PC-3 (cell line): ENCODE measurements around the gene EPB41L3. TPM values are rescaled to one million over a fixed set of nuclear protein-coding genes. Genes with fewer than 3 reads are reported as not detected.

Source experiments
- ATAC-seq: fragments of 200-7000 bp; cut with Tn5 transposase; 2 replicates; pipeline ENCODE4 v1.9.1; 2020; ENCODE audit warnings: mild to moderate bottlenecking, moderate library complexity
- BruUV-seq: library from RNA; stranded (reverse); fragments of 400-500 nt; replicated peaks from 2 replicates; lab custom pipeline; 2021; lab: Mats Ljungman, UMichigan
- CTCF ChIA-PET: fragments of 300-600 bp; sonication (Branson Sonifier 250); formaldehyde crosslinking; loops from one replicate; lab custom pipeline; 2022; ENCODE audit warnings: antibody characterized with exemption; lab: Charles Lee
- POLR2A ChIA-PET: fragments of 300-600 bp; sonication (Branson Sonifier 250); formaldehyde crosslinking; loops from one replicate; lab custom pipeline; 2022; ENCODE audit warnings: antibody characterized with exemption; ENCODE audit not compliant: unreplicated experiment; lab: Charles Lee
- DNase-seq: peaks from one replicate; pipeline ENCODE4 v3.0.0-alpha.2; 2015
- H2AFZ ChIP-seq: fragments of 300-600 bp; sonication (generic); 2 replicates; pipeline ENCODE4 v1.6.0; 2016; ENCODE audit warnings: antibody characterized with exemption, low read length
- H3F3A ChIP-seq: fragments of 300-600 bp; sonication (generic); one replicate; pipeline ENCODE4 v1.6.0; 2017; ENCODE audit warnings: antibody characterized with exemption, low read length, control low read depth, mild to moderate bottlenecking; ENCODE audit not compliant: unreplicated experiment
- H3K27ac ChIP-seq: fragments of 300-600 bp; sonication (generic); 2 replicates; pipeline ENCODE4 v1.5.1; 2016; ENCODE audit warnings: mild to moderate bottlenecking, low read length
- H3K27me3 ChIP-seq: fragments of 300-600 bp; sonication (generic); 2 replicates; pipeline ENCODE4 v1.6.1; 2016; ENCODE audit warnings: low read length, mixed read lengths
- H3K36me3 ChIP-seq: fragments of 300-600 bp; sonication (generic); 2 replicates; pipeline ENCODE4 v1.6.1; 2016; ENCODE audit warnings: low read depth, mixed run types, low read length, mixed read lengths
- H3K4me1 ChIP-seq: fragments of 300-600 bp; sonication (generic); 2 replicates; pipeline ENCODE4 v1.5.1; 2016; ENCODE audit warnings: low read length; ENCODE audit not compliant: insufficient read depth
- H3K4me2 ChIP-seq: fragments of 300-600 bp; sonication (generic); 2 replicates; pipeline ENCODE4 v1.6.0; 2016; ENCODE audit warnings: low read length
- H3K4me3 ChIP-seq: fragments of 300-600 bp; sonication (generic); 2 replicates; pipeline ENCODE4 v1.5.1; 2016; ENCODE audit warnings: mild to moderate bottlenecking, low read length, mixed read lengths
- H3K79me2 ChIP-seq: fragments of 300-600 bp; sonication (generic); 2 replicates; pipeline ENCODE4 v1.6.1; 2017; ENCODE audit warnings: low read length, mixed read lengths
- H3K9ac ChIP-seq: fragments of 300-600 bp; sonication (generic); 2 replicates; pipeline ENCODE4 v1.6.0; 2016; ENCODE audit warnings: mild to moderate bottlenecking, low read length
- H3K9me2 ChIP-seq: fragments of 300-600 bp; sonication (generic); replicated peaks from 2 replicates; pipeline ENCODE4 v1.6.1; 2016; ENCODE audit warnings: mixed run types, low read length, mixed read lengths
- H3K9me3 ChIP-seq: fragments of 300-600 bp; sonication (generic); 2 replicates; pipeline ENCODE4 v1.6.1; 2016; ENCODE audit warnings: low read length, mixed read lengths
- H4K20me1 ChIP-seq: fragments of 300-600 bp; sonication (generic); 2 replicates; pipeline ENCODE4 v1.6.1; 2016; ENCODE audit warnings: low read length, mixed read lengths
- CTCF ChIP-seq: fragments of 300-600 bp; sonication (generic); conservative IDR thresholded peaks from 2 replicates; pipeline ENCODE4 v1.5.1; 2017; ENCODE audit warnings: antibody characterized with exemption, low read depth, mild to moderate bottlenecking, low read length
- EZH2 ChIP-seq: fragments of 300-600 bp; sonication (generic); IDR thresholded peaks from one replicate; pipeline ENCODE4 v1.6.1; 2017; ENCODE audit warnings: antibody characterized with exemption, mild to moderate bottlenecking, low read length; ENCODE audit not compliant: unreplicated experiment
- EZH2phosphoT487 ChIP-seq: fragments of 300-600 bp; sonication (generic); IDR thresholded peaks from 2 replicates; pipeline ENCODE4 v1.6.1; 2018; ENCODE audit warnings: mild to moderate bottlenecking, antibody characterized with exemption, low read length, borderline replicate concordance
- intact Hi-C: fragments of 100-400 bp; cut with micrococcal nuclease; formaldehyde crosslinking; loops from 2 replicates; pipeline ENCODE4 v1.9.0; 2023
- total RNA-seq: library from RNA; depleted of rRNA; stranded (reverse); fragments of >200 nt; gene quantifications from 2 replicates; pipeline ENCODE4 v1.2.3, GENCODE V29; 2014

EPB41L3 gene
- total RNA-seq, 1 experiment from 2014 or later, result 39.5 TPM

GRCh38 chr18:5449858-5450509 lies 93.8 kb downstream of the EPB41L3 start:
- Histone ChIP-seq H3K9ac (no peak overlapping the region), H3K9me3 (0 out of 2 replicates have a peak, but pooled peaks cover under 1% of the 10 kb centered on the region), H3K4me2 (no peak overlapping the region), H3K27ac (peak overlapping the region; percentile 46), H3K9me2 (no peaks in the 10 kb centered on the region), H3K36me3 (no peaks in the 10 kb centered on the region), H4K20me1 (no peaks in the 10 kb centered on the region), H3F3A (no peaks in the 10 kb centered on the region), H3K4me3 (no peak overlapping the region), H3K27me3 (no peaks in the 10 kb centered on the region), H2AFZ (no peak overlapping the region), H3K79me2 (0 out of 2 replicates have a peak, but pooled peaks cover 4% of the 10 kb centered on the region), H3K4me1 (no peaks in the 10 kb centered on the region)
- intact Hi-C loops, result no loop called here
- ChIA-PET CTCF (no interaction called here), POLR2A (no interaction called here)
- no peak for TF ChIP-seq EZH2
- TF ChIP-seq EZH2phosphoT487, result no peak
- no peak for TF ChIP-seq CTCF
- ATAC-seq (no peak), DNase-seq (no peak)
- BruUV-seq, result no TSS peak

- H3K79me2 ChIP-seq, result no peaks in the 10 kb centered on the region
- H3K4me2 ChIP-seq, result no peak overlapping the region
- H3K27me3 ChIP-seq, result no peaks in the 10 kb centered on the region
- no peaks in the 10 kb centered on the region for H3F3A ChIP-seq
- H3K4me1 ChIP-seq, result no peaks in the 10 kb centered on the region
- CTCF ChIA-PET, result no interaction called here
- H3K36me3 ChIP-seq, result no peaks in the 10 kb centered on the region
- H4K20me1 ChIP-seq, result no peaks in the 10 kb centered on the region
- ATAC-seq (no peak), DNase-seq (no peak)
- intact Hi-C loops, result no loop called here
- no TSS peak for BruUV-seq
- H2AFZ ChIP-seq, result no peak overlapping the region
- no peaks in the 10 kb centered on the region for H3K9me2 ChIP-seq
- H3K9me3 ChIP-seq, result no peaks in the 10 kb centered on the region
- no peak overlapping the region for H3K4me3 ChIP-seq
- H3K27ac ChIP-seq, result no peak overlapping the region
- H3K9ac ChIP-seq, result no peak overlapping the region
- POLR2A ChIA-PET, result no interaction called here
- TF ChIP-seq CTCF (no peak), EZH2phosphoT487 (no peak), EZH2 (no peak)
Observed at GRCh38 chr18:5447442-5447841, 96.4 kb downstream of the EPB41L3 start.

- Histone ChIP-seq H3K79me2 (no peaks in the 10 kb centered on the region), H3K27me3 (0 out of 2 replicates have a peak, but pooled peaks cover 4% of the 10 kb centered on the region), H3K4me1 (no peaks in the 10 kb centered on the region), H3K9ac (peak overlapping the region; percentile 47), H3F3A (no peaks in the 10 kb centered on the region), H3K9me3 (no peaks in the 10 kb centered on the region), H3K4me3 (no peak overlapping the region), H3K27ac (peak overlapping the region; percentile 66), H3K36me3 (no peaks in the 10 kb centered on the region), H3K9me2 (no peaks in the 10 kb centered on the region), H3K4me2 (no peak overlapping the region), H2AFZ (no peak overlapping the region), H4K20me1 (no peaks in the 10 kb centered on the region)
- intact Hi-C loops, result no loop called here
- ATAC-seq (no peak), DNase-seq (no peak)
- TF ChIP-seq CTCF (no peak), EZH2phosphoT487 (no peak), EZH2 (no peak)
- ChIA-PET POLR2A (no interaction called here), CTCF (no interaction called here)
- no TSS peak for BruUV-seq
Observed at GRCh38 chr18:5444847-5445246, 99.0 kb downstream of the EPB41L3 start.
